ENCODE data around the gene PHF5A.

GRCh38 chr22:41479671-41480396 is 11.3 kb upstream of the PHF5A start:
- no peak for TF ChIP-seq CTCF (IDR thresholded peaks at IDR 0.05; ENCODE audit: insufficient read depth, low read length, poor library complexity, severe bottlenecking)
- TF ChIP-seq EZH2phosphoT487 (conservative IDR thresholded peaks at IDR 0.05; ENCODE audit: low read length) = no peak
